Measurements from ENCODE around the gene GALNTL6.
"Not testable (repeated sequence)": the region's sequence is repeated elsewhere in the genome, so short reads cannot be mapped to it uniquely, and the experiment has no call there.

Gene GALNTL6

DNA sequence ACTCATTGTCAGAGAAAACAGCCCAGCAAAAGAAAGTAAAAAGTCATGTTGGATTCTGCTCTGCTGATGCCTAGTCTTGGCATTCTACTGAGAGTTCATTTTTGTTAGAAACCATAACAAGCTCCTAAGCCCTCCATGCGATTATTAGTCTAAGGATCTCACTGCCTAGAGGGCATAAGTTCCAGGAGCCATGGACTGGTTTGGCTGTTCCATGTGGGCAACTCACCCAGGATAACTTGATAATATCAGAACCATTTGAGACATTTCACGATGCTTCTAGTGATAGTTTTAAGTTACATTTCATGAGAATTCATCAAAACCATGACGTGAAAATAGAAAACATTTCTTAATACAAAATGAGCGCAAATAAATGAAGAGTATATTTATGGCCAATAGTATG is 978.6 kb downstream of the GALNTL6 start:
- DNase-seq (ENCODE audit: extremely low read depth, low read depth) = no peak
- no peak overlapping the region for H3K4me3 ChIP-seq (replicated peaks; ENCODE audit: low read depth, low read length)
- TF ChIP-seq, protein P1, sequence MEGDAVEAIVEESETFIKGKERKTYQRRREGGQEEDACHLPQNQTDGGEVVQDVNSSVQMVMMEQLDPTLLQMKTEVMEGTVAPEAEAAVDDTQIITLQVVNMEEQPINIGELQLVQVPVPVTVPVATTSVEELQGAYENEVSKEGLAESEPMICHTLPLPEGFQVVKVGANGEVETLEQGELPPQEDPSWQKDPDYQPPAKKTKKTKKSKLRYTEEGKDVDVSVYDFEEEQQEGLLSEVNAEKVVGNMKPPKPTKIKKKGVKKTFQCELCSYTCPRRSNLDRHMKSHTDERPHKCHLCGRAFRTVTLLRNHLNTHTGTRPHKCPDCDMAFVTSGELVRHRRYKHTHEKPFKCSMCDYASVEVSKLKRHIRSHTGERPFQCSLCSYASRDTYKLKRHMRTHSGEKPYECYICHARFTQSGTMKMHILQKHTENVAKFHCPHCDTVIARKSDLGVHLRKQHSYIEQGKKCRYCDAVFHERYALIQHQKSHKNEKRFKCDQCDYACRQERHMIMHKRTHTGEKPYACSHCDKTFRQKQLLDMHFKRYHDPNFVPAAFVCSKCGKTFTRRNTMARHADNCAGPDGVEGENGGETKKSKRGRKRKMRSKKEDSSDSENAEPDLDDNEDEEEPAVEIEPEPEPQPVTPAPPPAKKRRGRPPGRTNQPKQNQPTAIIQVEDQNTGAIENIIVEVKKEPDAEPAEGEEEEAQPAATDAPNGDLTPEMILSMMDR (IDR thresholded peaks at IDR 0.05; ENCODE audit: low read depth, low read length, missing control alignments) = no peak

DNA sequence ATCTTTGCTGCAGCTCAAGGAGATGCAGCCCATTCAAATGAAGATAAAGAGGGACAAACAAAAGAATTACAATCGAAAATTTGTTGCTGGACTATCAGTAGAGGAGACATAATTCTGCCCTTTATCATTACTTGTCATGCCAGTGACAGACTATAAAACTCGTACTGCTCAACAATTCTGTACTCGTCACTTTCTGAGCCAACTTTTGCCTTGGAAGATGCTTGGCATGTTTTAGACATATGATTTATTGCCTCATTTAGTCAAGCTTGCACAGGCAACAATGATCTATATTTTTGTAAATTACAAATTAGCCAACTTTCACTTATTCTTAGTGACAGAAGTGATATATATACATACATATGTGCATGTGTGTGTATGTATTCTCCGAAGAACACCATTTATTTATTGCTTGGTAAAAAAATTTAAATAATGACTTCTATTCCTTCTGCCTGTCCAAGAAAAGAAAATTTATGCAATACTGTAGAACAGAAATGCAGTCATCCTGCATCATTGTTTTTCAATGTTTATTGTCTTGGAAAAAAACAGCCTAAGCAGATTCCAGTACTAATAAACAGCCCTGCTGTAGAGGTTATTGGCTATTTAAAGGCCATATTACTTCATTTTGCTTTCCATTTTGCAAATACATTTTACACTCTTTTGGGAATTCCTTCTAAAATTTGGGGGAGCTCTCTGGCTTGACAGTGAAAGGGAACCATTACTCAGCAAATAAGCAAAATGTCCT is 980.5 kb downstream of the GALNTL6 start:
- TF ChIP-seq, protein P1 (IDR thresholded peaks at IDR 0.05; ENCODE audit: low read depth, low read length, missing control alignments) = no peak

DNA sequence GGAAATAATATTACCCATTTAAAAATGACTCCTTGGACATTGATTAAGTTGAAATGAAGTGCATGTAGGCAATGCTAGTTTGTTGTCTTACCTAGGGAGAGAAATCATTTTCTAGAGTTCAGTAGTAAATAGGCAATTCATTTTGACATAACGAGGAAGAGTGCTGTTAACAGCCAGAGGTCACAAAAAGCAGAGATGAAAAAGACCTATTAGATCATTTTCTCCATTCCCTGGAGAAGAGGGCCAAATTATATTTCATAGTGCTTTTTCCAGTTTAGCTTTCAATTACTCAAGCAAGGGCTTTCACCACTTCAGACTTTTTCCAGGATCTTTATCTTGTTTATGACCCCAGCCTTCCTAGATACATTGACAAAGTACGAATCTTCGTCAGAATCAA is 981.1 kb downstream of the GALNTL6 start:
- no peak for DNase-seq (ENCODE audit: extremely low read depth, low read depth)
- H3K4me3 ChIP-seq (replicated peaks; ENCODE audit: low read depth, low read length) = no peak overlapping the region
- TF ChIP-seq, protein P1 (IDR thresholded peaks at IDR 0.05; ENCODE audit: low read depth, low read length, missing control alignments) = no peak

More for the DNA sequence above, 980.5 kb downstream of the GALNTL6 start:
- H3K4me3 ChIP-seq (replicated peaks; ENCODE audit: low read depth, low read length) = no peak overlapping the region
- no peak for DNase-seq (ENCODE audit: extremely low read depth, low read depth)

DNA sequence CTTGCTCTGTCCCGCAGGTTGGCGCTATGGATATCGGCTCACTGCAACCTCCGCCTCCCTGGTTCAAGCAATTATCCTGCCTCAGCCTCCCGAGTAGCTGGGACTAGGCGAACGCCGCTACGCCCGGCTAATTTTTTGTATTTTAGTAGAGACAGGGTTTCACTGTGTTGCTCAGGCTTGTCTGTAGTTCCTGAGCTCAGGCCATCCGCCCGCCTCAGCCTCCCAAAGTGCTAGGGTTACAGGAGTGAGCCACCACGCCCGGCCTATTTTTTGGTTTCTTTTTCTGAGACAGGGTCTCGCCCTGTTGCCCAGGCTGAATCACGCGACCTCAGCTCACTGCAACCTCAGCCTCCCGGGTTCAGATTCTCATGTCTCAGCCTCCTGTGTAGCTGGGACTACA is 984.1 kb downstream of the GALNTL6 start:
- not testable (repeated sequence) for H3K4me3 ChIP-seq (replicated peaks; ENCODE audit: low read depth, low read length); DNase-seq (ENCODE audit: extremely low read depth, low read depth)

DNA sequence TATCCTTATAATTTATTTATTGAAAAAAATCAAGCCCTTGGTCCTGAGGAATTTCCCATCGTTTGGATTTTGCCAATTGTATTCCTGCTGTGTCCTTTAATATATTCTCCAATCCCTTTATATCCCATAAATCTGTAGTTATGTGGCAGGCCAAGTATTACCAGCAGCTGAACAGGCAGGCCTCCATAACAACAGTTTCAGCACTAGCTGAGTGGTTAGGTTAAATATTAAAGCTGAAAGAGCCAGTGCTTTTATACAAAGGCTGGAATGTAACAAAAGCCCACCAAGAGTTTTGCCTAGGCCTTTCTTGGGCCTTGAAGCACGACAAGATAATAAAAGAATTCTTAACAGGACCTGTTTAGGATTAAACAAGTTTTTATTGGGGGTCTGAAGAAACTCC is 988.8 kb downstream of the GALNTL6 start:
- no peak for DNase-seq (ENCODE audit: extremely low read depth, low read depth)

DNA sequence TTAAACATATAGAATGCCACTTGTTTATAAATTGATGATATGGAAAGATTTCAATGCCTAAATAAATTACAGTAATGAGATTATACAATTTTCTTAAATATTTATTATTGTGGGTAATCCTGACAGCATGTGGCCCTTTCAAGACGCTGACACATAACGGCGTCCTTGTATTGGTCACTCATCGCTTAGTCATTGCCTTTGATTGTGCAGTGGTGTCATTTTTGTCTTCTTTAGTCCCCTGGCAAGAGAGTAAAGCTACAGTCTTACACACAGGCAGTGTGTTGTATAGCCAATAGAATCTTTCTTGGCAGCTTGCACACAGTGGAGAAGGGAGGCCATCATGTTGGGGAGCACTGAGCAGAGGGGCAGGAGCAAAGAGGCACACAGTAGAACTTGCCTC is 993.6 kb downstream of the GALNTL6 start:
- H3K4me3 ChIP-seq (replicated peaks; ENCODE audit: low read depth, low read length) = no peak overlapping the region
- no peak for DNase-seq (ENCODE audit: extremely low read depth, low read depth)
- TF ChIP-seq, protein P1 (IDR thresholded peaks at IDR 0.05; ENCODE audit: low read depth, low read length, missing control alignments) = no peak

More for the DNA sequence above, 988.8 kb downstream of the GALNTL6 start:
- TF ChIP-seq, protein P1 (IDR thresholded peaks at IDR 0.05; ENCODE audit: low read depth, low read length, missing control alignments) = no peak
- no peak overlapping the region for H3K4me3 ChIP-seq (replicated peaks; ENCODE audit: low read depth, low read length)

DNA sequence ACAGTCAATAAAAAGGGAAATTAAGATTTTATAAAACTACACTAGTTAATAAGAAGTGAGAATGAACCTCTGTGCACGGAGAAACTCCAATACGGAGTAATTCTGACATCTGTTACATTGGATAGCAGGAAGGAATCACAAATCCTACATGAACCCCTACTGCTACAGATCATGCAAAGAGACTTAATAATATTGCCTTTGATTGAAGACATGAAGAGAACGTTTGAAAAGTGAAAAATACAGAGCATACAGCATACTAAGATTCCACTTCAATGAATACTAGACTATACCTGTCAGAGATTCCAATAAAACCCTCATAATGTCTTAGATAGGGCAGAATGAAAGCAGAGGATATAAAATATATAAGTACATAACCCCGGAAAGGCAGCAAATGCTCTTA is 995.0 kb downstream of the GALNTL6 start:
- TF ChIP-seq, protein P1 (IDR thresholded peaks at IDR 0.05; ENCODE audit: low read depth, low read length, missing control alignments) = no peak
- H3K4me3 ChIP-seq (replicated peaks; ENCODE audit: low read depth, low read length) = no peak overlapping the region
- no peak for DNase-seq (ENCODE audit: extremely low read depth, low read depth)
